Forelimb muscle (tissue), 1 donor: ENCODE measurements around the gene ZC3H14. TPM values are rescaled to one million over a fixed set of nuclear protein-coding genes. Genes with fewer than 3 reads are reported as not detected.

Experiments used
- DNase-seq: peaks from one replicate; pipeline ENCODE4 v3.0.0-alpha.2; 2013; ENCODE audit warnings: low read depth
- polyA plus RNA-seq: library from polyadenylated mRNA; unstranded; fragments of 120-200 nt; gene quantifications from one replicate; pipeline ENCODE4 v1.2.1, GENCODE V29; 2013; ENCODE audit not compliant: insufficient read length

Gene ZC3H14
- polyA plus RNA-seq, 1 donor: 36.6 TPM

DNA sequence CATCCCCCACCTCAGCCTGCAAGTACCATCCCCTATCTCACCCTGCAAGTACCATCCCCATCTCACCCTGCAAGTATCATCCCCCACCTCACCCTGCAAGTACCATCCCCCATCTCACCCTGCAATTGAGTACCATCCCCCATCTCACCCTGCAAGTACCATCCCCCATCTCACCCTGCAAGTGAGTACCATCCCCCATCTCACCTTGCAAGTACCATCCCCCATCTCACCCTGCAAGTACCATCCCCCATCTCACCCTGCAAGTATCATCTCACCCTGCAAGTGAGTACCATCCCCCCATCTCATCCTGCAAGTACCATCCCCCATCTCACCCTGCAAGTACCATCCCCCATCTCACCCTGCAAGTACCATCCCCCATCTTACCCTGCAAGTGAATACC is 45.0 kb downstream of the ZC3H14 start:
- no peak for DNase-seq

DNA sequence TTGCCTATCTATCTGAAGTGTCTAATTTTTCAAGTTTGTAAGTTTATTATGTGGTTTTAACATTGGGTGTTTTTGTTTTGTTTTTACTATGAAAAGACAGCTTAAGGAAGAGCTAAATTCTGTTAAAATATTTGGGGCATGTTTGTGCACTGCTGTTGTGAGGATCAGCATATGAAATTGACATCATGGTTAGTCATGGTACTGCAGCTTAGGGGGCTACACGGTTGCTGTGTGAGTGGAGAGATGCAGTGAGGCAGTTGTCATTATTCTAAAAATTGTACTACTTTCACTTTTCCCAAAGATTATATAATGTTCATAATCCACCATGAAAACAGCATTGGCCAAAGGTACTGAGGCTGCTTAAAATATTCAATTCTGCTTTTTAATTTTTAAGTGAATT is 49.0 kb downstream of the ZC3H14 start:
- no peak for DNase-seq

DNA sequence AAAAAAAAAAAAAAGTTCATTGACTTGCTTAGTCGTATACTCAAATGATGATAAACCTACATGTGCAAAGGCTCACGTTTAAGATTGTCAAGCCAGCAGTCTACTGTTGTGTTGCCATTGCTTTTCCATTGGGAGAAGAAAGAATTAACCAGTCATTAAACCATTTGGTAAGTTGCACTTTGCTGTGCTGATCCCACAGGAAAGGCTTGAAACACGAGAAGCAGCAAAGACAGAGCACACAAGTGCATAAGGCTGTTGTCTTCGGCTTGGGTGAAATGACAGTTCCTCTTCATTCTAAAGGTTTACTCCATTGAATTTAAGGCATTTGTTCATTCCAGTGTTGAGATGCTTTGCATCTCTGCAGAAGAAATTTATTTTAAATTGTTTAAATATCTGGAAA is 50.1 kb downstream of the ZC3H14 start:
- no peak for DNase-seq

DNA sequence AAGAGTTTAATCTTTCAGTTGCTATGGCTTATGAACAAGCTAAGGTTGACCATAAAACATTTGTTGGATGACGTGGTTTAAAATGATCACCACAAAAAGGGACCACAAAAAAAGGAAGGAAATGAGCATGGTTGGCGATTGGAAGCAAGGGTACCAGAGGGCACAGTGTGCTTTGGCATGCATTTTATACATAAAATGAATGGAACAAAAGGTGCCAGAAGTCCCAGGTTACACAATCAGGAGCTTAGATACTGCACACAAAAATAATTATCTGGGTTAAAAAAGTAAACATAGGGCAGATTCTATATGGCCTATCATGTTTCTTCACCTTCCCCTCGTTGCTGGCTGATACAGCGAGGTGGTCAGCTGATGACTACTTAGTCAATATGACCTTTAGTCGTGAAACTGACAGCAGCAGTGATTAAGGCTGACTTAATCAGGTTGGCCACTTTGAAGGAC is 50.7 kb downstream of the ZC3H14 start:
- no peak for DNase-seq

DNA sequence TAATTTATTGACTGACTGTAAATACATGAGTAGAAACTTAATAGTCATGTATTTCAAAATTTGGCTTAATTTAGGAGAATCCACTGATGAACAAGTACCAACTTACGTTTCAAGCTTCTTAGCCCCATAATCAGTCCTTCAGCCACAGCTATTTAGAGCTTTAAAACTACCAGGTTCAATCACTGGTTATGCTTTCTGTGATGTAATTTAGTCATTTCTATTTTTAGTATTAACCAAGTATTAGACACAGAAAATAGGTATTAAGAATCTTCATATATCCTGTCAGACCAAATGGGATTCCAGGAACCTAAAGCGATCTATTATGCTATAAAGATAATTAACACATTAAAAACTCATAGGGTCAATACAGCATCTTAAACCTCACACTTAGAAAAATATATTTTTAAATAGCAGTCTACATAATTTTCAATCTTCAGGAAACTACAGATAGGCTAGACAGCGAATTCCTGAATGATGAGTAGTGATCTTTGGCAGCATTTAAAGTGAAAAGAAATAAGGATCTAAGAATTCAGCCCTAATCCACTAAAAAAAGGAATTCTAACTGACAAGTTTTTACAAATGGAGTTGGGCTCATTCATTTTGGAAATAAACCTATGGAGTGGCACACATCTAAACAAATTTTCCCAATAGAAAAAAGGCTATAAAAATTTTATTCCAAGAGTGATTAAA is 51.5 kb downstream of the ZC3H14 start:
- DNase-seq: no peak

DNA sequence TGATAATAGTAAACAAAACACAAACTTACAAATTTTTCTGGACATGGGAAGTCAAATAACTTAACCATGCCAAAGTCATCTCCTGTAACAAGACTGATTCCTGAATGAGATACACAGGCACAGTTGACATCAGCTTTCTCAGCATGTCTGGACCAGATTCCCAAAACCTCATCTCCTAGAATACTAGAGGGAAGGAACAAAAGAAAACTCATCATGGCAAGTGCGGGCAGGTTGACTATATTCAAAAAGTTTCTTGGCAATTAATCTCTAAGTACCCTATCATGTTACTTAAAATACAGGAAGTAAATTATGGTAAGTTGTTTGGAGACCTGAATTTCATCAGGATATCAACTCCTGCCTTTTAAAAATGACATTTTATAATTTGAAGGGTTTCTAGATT is 53.9 kb downstream of the ZC3H14 start:
- no peak for DNase-seq

DNA sequence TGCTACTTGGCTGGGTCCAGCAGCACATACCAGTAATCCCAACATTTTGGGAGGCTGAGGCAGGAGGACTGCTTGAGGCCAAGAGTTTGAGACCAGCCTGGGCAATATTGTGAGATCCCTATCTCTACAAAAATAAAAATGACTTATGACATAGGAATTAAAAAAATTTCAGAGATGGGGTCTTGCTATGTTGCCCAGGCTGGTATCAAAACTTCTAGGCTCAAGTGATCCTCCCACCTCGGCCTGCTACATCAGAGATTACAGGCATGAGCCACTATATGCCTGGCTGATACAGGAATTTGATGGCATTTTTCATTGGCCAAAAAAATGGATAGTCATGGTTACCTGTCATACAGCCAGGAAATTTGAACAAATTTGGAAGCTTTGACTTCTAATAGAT is 54.6 kb downstream of the ZC3H14 start:
- no peak for DNase-seq

DNA sequence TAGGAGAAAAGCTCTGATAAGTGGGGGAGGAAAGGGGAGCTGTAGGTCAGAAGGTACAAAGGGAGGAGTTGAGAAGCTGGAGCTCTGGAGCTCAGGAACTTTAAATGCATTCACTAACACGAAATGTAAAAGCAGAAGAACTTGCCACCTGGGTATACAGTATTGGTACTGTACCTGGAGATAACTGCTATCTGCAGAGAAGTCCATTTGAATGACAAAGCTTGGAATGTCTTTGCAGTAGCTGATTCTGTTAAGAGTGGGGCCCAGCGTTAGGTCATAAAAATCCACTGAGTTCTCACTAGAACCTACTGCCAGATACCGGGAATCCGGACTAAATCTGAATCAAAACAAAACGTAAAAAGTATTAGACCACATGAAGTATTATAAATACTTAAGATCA is 55.6 kb downstream of the ZC3H14 start:
- DNase-seq: no peak

DNA sequence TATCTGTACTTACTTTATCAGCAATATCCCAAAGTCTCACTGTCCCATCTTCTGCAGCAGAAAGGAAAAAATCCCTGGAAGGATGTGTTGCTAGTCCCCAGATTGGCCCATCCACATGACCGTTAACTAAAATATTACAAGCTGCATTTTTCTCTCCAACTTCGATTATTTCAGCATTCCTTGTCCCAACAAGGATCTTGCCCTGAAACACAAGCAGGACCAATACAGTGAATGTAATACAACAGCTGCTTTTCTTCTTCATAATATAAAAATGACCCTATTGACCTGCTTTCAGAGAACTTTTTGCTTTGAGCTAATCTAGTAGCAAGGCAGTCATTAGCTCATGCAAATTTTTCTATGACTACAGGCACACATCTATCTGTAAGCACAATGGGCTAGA is 58.3 kb downstream of the ZC3H14 start:
- DNase-seq: no peak

DNA sequence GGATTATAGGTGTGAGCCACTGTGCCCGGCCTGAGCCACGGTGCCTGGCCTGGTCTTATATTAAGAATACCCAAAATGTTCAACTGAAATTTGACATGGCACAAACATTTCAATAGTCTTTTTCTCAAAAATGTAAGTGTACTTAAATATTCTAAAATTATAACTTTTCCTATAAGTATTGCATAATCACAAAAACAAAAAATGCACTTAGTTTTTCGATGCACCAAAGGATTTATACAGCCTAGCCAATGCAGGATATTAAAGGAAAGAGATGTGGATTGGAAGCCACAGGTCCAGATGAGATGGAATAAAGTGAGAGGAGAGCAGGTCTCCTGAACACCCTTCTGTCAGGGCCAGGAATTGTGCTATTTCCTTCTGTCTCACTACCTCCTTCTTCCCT is 62.8 kb downstream of the ZC3H14 start:
- no peak for DNase-seq

DNA sequence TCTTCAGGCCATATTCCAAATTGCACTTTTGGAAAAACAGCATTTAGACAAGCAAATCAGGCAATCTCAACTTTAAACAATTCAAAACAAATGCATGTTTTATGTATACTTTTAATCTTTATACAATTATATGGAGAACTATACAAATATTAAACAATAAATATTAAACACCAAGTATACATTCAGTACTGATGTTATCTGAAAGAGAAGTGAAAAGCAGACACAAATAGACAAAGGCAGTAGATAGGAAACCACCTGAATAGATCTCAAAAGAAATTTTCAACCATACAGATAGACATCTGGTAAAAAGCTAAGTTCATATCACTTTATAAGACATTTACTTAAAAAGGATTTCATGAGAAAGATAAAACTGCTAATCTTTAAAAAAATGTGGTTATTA is 65.2 kb downstream of the ZC3H14 start:
- no peak for DNase-seq

DNA sequence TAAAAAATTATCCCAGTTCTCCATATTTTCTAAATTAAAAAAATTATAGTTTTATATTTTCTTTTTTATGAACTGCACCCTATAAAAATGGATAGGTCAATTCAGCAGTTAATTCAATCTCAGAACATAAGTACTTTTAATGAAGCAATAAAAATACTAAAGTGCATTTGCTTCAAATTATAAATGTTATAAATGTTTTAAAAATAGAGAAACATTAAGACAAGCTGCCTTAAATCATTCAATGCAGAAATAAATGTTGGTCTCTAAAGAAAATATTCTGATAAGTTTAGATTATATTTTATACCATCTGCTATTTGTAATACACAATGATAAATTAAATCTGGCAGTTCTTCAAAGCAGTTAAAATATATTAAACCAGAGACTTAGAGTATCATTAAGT is 65.6 kb downstream of the ZC3H14 start:
- DNase-seq: no peak

DNA sequence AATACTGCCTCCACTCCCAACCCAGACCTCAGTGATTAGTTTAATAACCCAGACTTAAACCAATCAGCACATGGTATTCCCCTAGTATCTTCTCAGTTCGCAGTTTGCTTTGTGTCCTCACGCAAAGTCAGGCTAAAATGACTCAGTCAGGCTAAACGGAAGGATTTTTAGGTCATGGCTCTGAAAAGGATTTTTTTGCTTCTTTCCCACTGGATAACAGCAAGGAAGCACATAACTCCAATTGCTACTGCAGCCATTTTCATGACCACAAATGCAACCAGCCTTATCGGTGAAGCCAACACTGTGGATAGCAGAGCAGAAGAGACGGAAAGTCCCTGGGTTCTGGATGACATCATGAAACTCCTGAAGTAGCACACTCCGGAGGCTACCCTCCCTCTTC is 67.7 kb downstream of the ZC3H14 start:
- DNase-seq: no peak

DNA sequence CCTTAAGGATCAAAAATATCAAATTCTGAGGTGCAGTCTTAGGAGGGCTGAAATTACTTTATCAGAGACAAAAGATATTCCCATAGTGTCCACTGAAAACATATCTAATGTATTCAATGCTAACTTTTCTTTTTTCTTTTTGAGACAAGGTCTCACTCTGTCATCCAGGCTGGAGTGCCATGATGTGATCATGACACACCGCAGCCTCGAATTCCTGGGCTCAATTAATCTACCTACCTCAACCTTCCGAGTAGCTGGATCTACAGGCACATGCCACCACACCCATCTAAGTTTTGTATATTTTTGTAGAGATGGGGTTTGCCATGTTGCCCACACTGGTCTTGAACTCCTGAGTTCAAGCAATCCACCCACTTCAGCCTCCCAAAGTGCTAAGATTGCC is 68.3 kb downstream of the ZC3H14 start:
- DNase-seq: no peak

DNA sequence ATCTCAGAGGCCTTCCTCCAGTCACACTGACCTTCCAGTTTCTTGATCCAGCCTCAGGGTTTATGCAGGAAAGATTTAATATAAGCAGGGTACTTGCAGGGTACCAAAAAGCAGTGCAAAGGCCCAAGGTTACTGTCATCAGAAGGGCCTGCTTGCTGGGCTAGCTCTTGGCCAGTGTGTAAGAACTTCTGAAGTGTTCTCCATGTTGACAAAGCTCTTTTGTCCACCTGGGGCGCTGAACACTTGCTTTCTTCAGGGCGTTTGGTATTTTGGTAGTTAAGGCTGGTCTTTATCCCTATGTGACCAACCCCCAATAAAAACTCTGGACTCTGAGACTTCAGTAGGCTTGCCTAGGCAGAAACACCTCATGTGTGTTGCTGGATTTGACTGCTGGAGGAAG is 69.7 kb downstream of the ZC3H14 start:
- DNase-seq: no peak

DNA sequence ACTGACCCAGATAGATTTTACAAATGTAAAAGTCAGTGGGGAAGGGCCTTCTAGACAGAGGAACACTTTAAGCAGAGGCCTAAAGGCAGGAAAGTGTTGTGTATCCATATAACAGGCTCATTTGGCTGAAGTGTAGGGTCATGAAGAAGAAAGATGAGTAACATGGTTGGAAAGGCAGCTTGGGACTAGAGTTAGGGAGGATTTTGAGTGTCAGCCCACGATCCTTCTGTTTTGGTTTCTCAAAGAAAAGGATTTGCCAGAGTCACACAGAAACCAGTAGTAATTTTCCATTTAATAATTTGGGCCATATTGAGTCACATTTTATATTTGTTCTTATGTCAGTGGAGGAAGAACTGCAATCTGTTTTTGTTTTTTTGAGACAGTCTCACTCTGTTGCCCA is 76.4 kb downstream of the ZC3H14 start:
- DNase-seq: no peak

DNA sequence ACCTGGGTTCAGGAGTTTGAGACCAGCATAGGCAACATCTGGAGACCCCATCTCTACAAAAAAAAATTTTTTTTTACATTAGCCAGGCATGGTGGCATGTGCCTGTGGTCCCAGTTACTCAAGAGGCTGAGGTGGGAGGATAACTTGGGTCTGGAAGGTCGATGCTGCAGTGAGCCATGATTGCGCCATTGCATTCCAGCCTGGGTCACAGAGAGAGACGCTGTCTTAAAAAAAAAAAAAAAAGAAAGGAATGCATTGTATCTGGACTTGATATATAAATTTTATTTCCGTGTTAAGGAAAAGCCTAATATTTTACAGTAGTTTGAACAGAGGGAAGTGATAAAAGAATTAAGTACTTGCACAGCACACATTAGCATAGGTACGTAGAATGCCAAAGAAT is 97.2 kb downstream of the ZC3H14 start:
- no peak for DNase-seq

DNA sequence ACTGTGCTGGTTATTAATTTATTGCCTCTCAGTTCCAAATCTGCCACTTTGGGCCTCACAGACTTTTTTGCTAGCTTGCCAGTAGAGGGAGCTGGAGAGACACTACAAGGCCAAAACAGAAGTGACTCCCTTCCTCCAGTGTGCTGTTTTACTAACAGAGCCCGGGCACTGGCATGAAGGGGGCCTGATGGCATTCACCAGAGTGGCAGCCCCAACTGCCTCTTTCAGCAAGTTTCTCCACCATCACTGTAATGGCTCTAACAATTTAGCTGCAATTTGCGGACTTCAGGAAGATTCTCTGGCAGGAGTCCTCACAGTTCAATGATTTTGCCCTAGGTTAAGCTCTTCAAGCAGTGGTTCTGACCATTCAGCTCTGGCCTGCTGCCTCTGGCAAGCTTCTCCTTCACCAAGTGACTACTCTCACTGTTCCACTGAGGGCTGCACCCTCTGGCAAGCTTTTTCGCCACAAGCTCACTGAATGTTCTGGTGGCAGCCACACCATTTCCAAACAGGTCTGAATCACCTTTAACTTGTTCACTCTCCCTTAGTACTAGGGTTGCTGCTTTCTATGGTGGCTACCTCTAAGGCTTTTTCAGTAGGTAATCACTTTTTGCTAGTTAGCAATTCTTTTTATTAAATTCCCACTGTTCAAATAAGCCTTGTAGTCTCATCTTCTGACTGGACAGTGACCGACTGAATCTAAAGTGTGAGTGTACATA is 104.9 kb downstream of the ZC3H14 start:
- DNase-seq: peak; percentile 44

DNA sequence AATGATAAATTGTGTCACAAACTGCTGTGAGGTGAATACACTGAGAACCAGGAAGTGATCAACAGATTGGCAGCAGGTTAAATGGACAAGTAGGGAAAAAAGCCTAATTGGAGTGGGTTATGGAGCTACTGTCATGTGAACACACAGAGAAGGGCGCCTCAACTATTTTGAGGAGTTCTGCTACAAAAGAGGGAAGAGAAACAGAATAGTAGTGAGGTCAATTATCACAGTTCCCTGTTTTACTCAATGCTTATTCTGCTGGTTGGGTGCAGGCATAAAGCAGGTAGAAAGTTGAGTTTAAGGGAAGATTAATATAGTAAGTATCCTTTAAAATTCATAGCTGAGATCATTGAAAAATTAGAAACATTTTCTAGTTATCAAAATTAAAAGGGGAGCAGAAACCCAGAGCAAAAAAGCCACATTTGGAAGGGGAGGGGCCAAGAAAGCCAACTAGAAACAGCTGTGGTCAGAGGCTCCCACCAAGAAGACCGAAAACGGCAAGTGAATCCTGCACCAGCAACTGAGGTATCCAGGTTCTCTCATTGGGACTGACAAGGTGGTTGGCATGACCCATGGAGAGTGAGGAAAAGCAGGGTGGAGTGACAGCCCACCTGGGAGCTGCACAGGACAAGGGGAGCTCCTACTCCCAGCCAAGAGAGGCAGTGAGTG is 105.7 kb downstream of the ZC3H14 start:
- DNase-seq: no peak

DNA sequence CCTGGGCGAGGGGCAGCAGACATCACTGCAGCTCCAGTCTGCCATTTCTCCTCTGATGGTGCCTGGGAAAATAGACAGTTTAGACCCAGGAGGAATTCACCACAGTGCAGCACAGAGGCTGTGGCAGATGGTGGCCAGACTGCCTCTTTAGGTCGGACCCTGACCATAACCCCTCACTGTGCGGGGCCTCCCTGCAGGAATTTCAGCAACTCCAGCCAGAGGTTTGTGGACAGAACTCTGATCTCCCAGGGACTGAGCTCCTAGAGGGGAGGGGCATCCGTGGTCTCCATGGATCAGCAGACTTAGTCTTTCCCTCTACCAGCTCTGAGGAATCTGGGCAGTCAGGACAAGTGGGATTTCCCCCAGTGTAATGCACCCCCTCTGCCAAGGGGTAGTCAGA is 106.5 kb downstream of the ZC3H14 start:
- no peak for DNase-seq
